Measurements from ENCODE around the gene KHSRP. TPM values are rescaled to one million over a fixed set of nuclear protein-coding genes. Genes with fewer than 3 reads are reported as not detected.

The KHSRP gene
- total RNA-seq, 1 experiment from 2014 or later, result 373 TPM

DNA sequence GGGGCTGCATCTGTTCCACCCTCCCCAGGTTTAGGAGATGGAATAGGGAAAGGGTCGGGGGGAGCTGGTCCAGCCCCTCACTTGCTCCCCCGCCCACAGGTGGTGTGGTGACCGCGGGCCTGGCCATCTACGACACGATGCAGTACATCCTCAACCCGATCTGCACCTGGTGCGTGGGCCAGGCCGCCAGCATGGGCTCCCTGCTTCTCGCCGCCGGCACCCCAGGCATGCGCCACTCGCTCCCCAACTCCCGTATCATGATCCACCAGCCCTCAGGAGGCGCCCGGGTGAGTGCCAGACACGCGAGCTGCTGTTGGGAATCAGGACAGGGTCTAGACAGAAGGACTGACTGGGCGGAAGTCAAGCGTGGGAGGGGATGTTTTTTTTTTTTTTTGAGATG is 60.3 kb downstream of the KHSRP start:
- TF ChIP-seq EZH2phosphoT487 (IDR thresholded peaks at IDR 0.05; ENCODE audit: borderline replicate concordance, low read length) (no peak), EZH2 (IDR thresholded peaks at IDR 0.05; ENCODE audit: low read length, unreplicated experiment) (no peak)
- TF ChIP-seq, protein P1, sequence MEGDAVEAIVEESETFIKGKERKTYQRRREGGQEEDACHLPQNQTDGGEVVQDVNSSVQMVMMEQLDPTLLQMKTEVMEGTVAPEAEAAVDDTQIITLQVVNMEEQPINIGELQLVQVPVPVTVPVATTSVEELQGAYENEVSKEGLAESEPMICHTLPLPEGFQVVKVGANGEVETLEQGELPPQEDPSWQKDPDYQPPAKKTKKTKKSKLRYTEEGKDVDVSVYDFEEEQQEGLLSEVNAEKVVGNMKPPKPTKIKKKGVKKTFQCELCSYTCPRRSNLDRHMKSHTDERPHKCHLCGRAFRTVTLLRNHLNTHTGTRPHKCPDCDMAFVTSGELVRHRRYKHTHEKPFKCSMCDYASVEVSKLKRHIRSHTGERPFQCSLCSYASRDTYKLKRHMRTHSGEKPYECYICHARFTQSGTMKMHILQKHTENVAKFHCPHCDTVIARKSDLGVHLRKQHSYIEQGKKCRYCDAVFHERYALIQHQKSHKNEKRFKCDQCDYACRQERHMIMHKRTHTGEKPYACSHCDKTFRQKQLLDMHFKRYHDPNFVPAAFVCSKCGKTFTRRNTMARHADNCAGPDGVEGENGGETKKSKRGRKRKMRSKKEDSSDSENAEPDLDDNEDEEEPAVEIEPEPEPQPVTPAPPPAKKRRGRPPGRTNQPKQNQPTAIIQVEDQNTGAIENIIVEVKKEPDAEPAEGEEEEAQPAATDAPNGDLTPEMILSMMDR (conservative IDR thresholded peaks at IDR 0.05; ENCODE audit: low read depth, low read length), result no peak
- DNase-seq (no peak), ATAC-seq (no peak)
- POLR2A ChIA-PET (ENCODE audit: unreplicated experiment), result no interaction called here
- CTCF ChIA-PET, result no interaction called here
- H3K9ac ChIP-seq (ENCODE audit: low read length), result no peak overlapping the region
- no peaks in the 10 kb centered on the region for H3F3A ChIP-seq (ENCODE audit: low read length, unreplicated experiment)
- H3K4me3 ChIP-seq (ENCODE audit: low read length), result no peak overlapping the region
- no peak overlapping the region for H2AFZ ChIP-seq (ENCODE audit: low read length)
- BruUV-seq (replicated peaks), result no TSS peak
- no peak overlapping the region for H3K4me2 ChIP-seq (ENCODE audit: low read length)
- H3K36me3 ChIP-seq (ENCODE audit: low read depth, low read length), result peaks cover 22% of the 10 kb centered on the region
- no peaks in the 10 kb centered on the region for H4K20me1 ChIP-seq (ENCODE audit: low read length)
- peaks cover 9% of the 10 kb centered on the region for H3K4me1 ChIP-seq (ENCODE audit: insufficient read depth, low read length)
- intact Hi-C loops (cut with micrococcal nuclease), result no loop called here
- H3K9me3 ChIP-seq (ENCODE audit: low read length), result no peaks in the 10 kb centered on the region
- peaks cover 20% of the 10 kb centered on the region for H3K79me2 ChIP-seq (ENCODE audit: low read length)
- H3K27ac ChIP-seq (ENCODE audit: low read length), result no peak overlapping the region
- no peaks in the 10 kb centered on the region for H3K27me3 ChIP-seq (ENCODE audit: low read length)
- H3K9me2 ChIP-seq (replicated peaks; ENCODE audit: low read length), result no peaks in the 10 kb centered on the region

Small RNA genes lying within 50 kb of the gene (microRNA-seq; reads per million reads assigned to microRNA genes)
- 17.8 reads per million, percentile 43 among the genes with 10 or more reads in this experiment for gene MIR3940 (ENCODE audit: unreplicated experiment)
- not detected for gene MIR6790 (ENCODE audit: unreplicated experiment)
- 2.0 reads per million for gene MIR6885 (ENCODE audit: unreplicated experiment)

Other genes starting within 250 kb of the KHSRP start
- 29.0 and 36.5 TPM in 2 replicates for gene MLLT1, start 144.8 kb downstream of the KHSRP start, total RNA-seq (2014; rRNA removed)
- gene ACER1, start 91.2 kb downstream of the KHSRP start, total RNA-seq (2014; rRNA removed), result not detected in 2 replicates
- gene CLPP, start 63.3 kb downstream of the KHSRP start, total RNA-seq (2014; rRNA removed), result 215 and 259 TPM in 2 replicates
- 68.4 and 81.1 TPM in 2 replicates for gene ALKBH7, start 52.0 kb downstream of the KHSRP start, total RNA-seq (2014; rRNA removed)
- 2.4 and 3.1 TPM in 2 replicates for gene PSPN, start 48.9 kb downstream of the KHSRP start, total RNA-seq (2014; rRNA removed)
- 89.4 and 114 TPM in 2 replicates for gene GTF2F1, start 31.6 kb downstream of the KHSRP start, total RNA-seq (2014; rRNA removed)
- 0.26 TPM in 1 of 2 replicates, not detected in the other for gene SLC25A41, start 9.0 kb upstream of the KHSRP start, total RNA-seq (2014; rRNA removed)
- gene SLC25A23, start 35.0 kb upstream of the KHSRP start, total RNA-seq (2014; rRNA removed), result 61.4 and 80.0 TPM in 2 replicates
- gene CRB3, start 39.5 kb upstream of the KHSRP start, total RNA-seq (2014; rRNA removed), result 67.4 and 71.3 TPM in 2 replicates
- not detected in 2 replicates for gene DENND1C, start 57.0 kb upstream of the KHSRP start, total RNA-seq (2014; rRNA removed)
- 4.6 and 6.0 TPM in 2 replicates for gene TUBB4A, start 77.5 kb upstream of the KHSRP start, total RNA-seq (2014; rRNA removed)
- gene TNFSF9, start 106.2 kb upstream of the KHSRP start, total RNA-seq (2014; rRNA removed), result 9.6 and 12.5 TPM in 2 replicates
- gene CD70, start 166.3 kb upstream of the KHSRP start, total RNA-seq (2014; rRNA removed), result 2.3 and 2.6 TPM in 2 replicates
- gene TNFSF14, start 245.3 kb upstream of the KHSRP start, total RNA-seq (2014; rRNA removed), result not detected in 2 replicates